Neutrophil (primary cell): ENCODE results near the gene OMD.

ENCODE experiments used
- H3K27ac ChIP-seq: fragments of 200-600 bp; sonication (generic); 2 replicates; pipeline ENCODE4 v1.5.1; 2016; ENCODE audit warnings: mild to moderate bottlenecking, moderate library complexity
- H3K27me3 ChIP-seq: fragments of 200-600 bp; sonication (generic); 2 replicates; pipeline ENCODE4 v1.6.0; 2016; ENCODE audit warnings: mild to moderate bottlenecking
- H3K36me3 ChIP-seq: fragments of 200-600 bp; sonication (generic); 2 replicates; pipeline ENCODE4 v1.5.1; 2017
- H3K4me1 ChIP-seq, 2 experiments: fragments of 200-600 bp in 1 of 2; sonication (generic) in 1 of 2; 1 replicate in 1 of 2; 2 replicates in 1 of 2; pipeline versions ENCODE4 v1.5.1 to v1.6.1; 2013 to 2016; ENCODE audit warnings: low read depth in 1 of 2, low read length in 1 of 2, mild to moderate bottlenecking in 1 of 2, moderate library complexity in 1 of 2; ENCODE audit not compliant: control insufficient read depth in 1 of 2, insufficient read depth in 1 of 2
- H3K4me3 ChIP-seq, 2 experiments: fragments of 200-600 bp in 1 of 2; sonication (generic) in 1 of 2; 1 replicate in 1 of 2; 2 replicates in 1 of 2; pipeline ENCODE4 v1.5.1; 2013 to 2016; ENCODE audit warnings: low read depth in 1 of 2, low read length in 1 of 2, mild to moderate bottlenecking in 1 of 2, moderate library complexity in 1 of 2
- H3K9me3 ChIP-seq: fragments of 200-600 bp; sonication (generic); 2 replicates; pipeline ENCODE4 v1.5.1; 2016
- TF ChIP-seq, protein P1 (sequence below): fragments of 200-600 bp; sonication (generic); IDR thresholded peaks from 2 replicates; pipeline ENCODE4 v1.5.1; 2016; ENCODE audit warnings: antibody characterized with exemption

The OMD gene

DNA sequence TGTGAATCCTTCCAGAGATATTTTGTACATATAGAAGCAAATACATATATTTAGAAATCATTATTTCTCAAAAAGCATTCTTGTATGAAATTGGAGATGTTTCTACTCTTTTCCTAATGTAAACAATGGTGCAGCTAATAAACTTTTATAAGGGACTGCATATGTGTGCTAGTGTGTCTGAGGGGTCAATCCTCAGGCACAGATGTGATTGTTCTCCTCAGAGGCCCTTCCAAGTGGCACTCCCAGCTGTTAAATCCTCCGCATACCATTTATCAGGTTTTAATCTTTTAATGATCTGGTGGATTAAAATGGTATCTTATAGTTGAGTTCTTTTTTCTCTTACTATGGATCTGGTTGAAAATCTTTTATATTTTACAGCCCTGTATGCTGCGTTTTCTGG, 5.6 kb upstream of the OMD start:
- no peaks in the 10 kb centered on the region for H3K4me1 ChIP-seq
- H3K27me3 ChIP-seq, result no peaks in the 10 kb centered on the region
- TF ChIP-seq, protein P1, sequence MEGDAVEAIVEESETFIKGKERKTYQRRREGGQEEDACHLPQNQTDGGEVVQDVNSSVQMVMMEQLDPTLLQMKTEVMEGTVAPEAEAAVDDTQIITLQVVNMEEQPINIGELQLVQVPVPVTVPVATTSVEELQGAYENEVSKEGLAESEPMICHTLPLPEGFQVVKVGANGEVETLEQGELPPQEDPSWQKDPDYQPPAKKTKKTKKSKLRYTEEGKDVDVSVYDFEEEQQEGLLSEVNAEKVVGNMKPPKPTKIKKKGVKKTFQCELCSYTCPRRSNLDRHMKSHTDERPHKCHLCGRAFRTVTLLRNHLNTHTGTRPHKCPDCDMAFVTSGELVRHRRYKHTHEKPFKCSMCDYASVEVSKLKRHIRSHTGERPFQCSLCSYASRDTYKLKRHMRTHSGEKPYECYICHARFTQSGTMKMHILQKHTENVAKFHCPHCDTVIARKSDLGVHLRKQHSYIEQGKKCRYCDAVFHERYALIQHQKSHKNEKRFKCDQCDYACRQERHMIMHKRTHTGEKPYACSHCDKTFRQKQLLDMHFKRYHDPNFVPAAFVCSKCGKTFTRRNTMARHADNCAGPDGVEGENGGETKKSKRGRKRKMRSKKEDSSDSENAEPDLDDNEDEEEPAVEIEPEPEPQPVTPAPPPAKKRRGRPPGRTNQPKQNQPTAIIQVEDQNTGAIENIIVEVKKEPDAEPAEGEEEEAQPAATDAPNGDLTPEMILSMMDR, result no peak
- no peaks in the 10 kb centered on the region for H3K9me3 ChIP-seq
- no peak overlapping the region for H3K4me3 ChIP-seq
- H3K36me3 ChIP-seq, result no peaks in the 10 kb centered on the region
- H3K27ac ChIP-seq, result no peak overlapping the region

DNA sequence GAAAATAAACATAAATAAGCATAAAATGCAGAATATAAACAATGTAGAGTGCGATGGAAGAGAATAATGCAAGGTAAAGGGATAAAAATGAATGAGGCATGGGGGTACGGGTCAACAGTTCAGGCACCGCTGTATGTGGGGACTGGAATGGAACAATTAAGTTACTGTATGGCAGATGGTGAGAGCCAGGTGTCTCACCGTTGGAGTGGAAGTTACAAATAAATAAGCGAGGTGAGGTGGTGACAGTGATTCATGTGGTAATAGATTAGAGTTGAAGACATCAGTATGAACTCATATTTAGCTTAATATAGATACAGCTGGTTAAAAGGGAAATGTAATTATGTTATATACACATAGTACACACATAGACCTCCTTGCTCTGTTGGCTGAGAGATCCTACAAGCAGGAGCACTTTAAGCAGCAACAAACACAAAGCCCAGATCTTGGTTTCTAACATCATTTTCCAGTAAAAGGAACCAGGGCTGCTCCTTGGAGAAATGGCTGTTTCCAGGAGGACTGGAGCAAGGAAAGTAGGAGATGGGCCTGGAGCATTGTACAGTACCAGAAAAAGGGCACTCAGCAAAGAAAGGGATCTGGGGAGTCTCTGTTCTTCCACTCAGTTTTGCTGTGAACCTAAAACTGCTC, 2.4 kb upstream of the OMD start:
- Histone ChIP-seq H3K27ac (no peak overlapping the region), H3K36me3 (no peaks in the 10 kb centered on the region), H3K4me1 (no peaks in the 10 kb centered on the region), H3K4me3 (no peak overlapping the region), H3K27me3 (no peaks in the 10 kb centered on the region), H3K9me3 (no peaks in the 10 kb centered on the region)
- TF ChIP-seq, protein P1, result no peak

DNA sequence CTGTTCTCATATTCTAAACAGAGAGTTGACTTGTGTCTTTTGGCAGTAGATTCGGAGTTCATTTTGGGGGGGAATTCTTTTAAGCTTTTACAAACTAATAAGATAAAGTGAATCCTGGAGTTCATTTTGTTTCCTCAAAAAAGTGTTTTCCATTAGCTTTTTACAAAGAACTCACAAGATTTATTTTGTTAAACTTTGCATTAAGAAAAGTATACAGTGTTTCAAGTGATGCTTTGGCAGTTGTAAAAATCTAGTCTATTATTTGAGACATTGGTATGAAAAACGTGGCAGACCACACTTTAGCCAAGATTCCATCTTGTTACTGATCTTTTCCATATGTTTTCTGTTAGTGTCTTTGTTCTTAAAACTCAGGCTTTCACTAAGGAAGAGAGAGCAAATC, 1.2 kb upstream of the OMD start:
- H3K27me3 ChIP-seq, result no peaks in the 10 kb centered on the region
- no peak overlapping the region for H3K27ac ChIP-seq
- no peaks in the 10 kb centered on the region for H3K9me3 ChIP-seq
- TF ChIP-seq, protein P1, result no peak
- no peak overlapping the region for H3K4me3 ChIP-seq
- H3K4me1 ChIP-seq, result no peaks in the 10 kb centered on the region
- no peaks in the 10 kb centered on the region for H3K36me3 ChIP-seq

DNA sequence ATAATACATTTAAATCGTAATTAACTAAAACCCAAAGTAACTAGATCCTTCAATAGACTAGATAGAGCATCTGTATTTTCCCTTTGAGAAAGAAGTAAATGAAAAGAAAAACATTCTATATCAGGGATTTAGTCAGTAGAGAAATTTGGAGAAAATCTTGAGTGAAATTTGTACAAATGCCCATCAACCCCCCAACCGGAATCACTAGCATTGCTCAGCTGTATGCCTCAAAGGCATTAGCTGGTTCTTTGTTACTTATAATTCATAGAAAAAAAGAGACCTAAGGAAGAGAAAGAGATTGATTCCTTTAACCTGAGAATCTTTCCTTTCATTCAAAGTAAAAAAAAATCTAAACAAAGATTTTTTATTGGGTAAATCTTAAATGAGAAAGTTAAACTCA, 659 bp downstream of the OMD start:
- Histone ChIP-seq H3K4me3 (no peak overlapping the region), H3K27ac (no peak overlapping the region), H3K36me3 (no peaks in the 10 kb centered on the region), H3K27me3 (no peaks in the 10 kb centered on the region), H3K9me3 (no peaks in the 10 kb centered on the region), H3K4me1 (no peaks in the 10 kb centered on the region)
- TF ChIP-seq, protein P1, result no peak

DNA sequence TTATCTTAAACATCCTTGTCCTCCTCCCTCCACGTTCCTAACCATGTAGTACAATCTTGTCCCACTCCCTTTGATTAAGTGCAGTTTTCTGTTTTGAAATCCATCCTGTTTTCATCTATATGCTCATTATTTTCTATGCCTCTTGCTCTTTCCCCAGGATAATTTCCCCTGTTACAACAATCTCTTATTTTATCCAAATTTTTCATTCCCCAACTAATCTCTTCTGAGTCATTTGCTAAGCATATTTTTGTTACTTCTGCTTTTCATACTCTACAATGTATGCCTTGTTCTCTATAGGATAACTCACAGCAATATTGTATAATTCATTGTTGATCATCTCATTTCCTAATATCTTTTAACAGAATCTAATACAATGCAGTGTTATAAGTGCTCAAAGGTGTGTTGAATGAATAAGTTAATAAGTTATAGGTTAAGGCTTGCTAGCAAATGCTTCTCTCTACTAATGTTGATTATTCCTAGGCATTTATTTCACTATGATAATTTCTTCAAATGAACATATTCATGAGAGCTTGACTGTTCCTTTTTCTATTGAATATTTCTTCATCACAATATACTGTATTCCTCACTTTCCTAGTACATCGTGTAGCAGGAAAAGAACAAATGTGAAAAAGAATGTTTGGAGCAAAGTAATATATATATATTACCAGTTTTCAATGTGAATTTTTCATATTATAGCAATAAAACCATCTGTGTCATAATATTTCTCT, 1.5 kb downstream of the OMD start:
- TF ChIP-seq, protein P1, result no peak
- no peaks in the 10 kb centered on the region for H3K27me3 ChIP-seq
- H3K36me3 ChIP-seq, result no peaks in the 10 kb centered on the region
- no peaks in the 10 kb centered on the region for H3K9me3 ChIP-seq
- no peaks in the 10 kb centered on the region for H3K4me1 ChIP-seq
- H3K4me3 ChIP-seq, result no peak overlapping the region
- H3K27ac ChIP-seq, result no peak overlapping the region
